Skeletal muscle cell (primary cell): ENCODE data around the gene MLLT10.

Source experiments
- DNase-seq: peaks from one replicate; pipeline ENCODE4 v3.0.0-alpha.2; 2010; ENCODE audit warnings: low read depth
- H3K4me3 ChIP-seq: 2 replicates; pipeline ENCODE4 v1.5.1; 2011; ENCODE audit warnings: low read depth, mild to moderate bottlenecking, control low read depth, low read length, moderate library complexity

MLLT10 gene

GRCh38 chr10:21662635-21663034, 128.6 kb downstream of the MLLT10 start:
- DNase-seq, result no peak
- H3K4me3 ChIP-seq, result no peak overlapping the region

GRCh38 chr10:21668831-21669230, 134.8 kb downstream of the MLLT10 start:
- DNase-seq, result no peak

GRCh38 chr10:21670391-21670790, 136.4 kb downstream of the MLLT10 start:
- no peak overlapping the region for H3K4me3 ChIP-seq
- DNase-seq, result no peak

More at GRCh38 chr10:21668831-21669230, 134.8 kb downstream of the MLLT10 start:
- no peak overlapping the region for H3K4me3 ChIP-seq

- no peak overlapping the region for H3K4me3 ChIP-seq
- DNase-seq, result no peak
These were observed 139.6 kb downstream of the MLLT10 start for GRCh38 chr10:21673668-21674067.

- H3K4me3 ChIP-seq, result no peak overlapping the region
- no peak for DNase-seq
These were observed 141.2 kb downstream of the MLLT10 start for GRCh38 chr10:21675157-21675796.

GRCh38 chr10:21677551-21677950, 143.5 kb downstream of the MLLT10 start:
- H3K4me3 ChIP-seq, result no peak overlapping the region

GRCh38 chr10:21681156-21681555, 147.1 kb downstream of the MLLT10 start:
- DNase-seq, result no peak
- H3K4me3 ChIP-seq, result no peak overlapping the region

More at GRCh38 chr10:21677551-21677950, 143.5 kb downstream of the MLLT10 start:
- no peak for DNase-seq

GRCh38 chr10:21687266-21688008, 153.4 kb downstream of the MLLT10 start:
- DNase-seq, result peak; percentile 23
- H3K4me3 ChIP-seq, result no peak overlapping the region

GRCh38 chr10:21688009-21688332, 153.9 kb downstream of the MLLT10 start:
- DNase-seq, result no peak
- no peak overlapping the region for H3K4me3 ChIP-seq

GRCh38 chr10:21688870-21689269, 154.8 kb downstream of the MLLT10 start:
- no peak overlapping the region for H3K4me3 ChIP-seq
- no peak for DNase-seq

- no peak for DNase-seq
- H3K4me3 ChIP-seq, result no peak overlapping the region
These were observed 155.8 kb downstream of the MLLT10 start for GRCh38 chr10:21689881-21690280.

GRCh38 chr10:21692916-21693315, 158.9 kb downstream of the MLLT10 start:
- DNase-seq, result no peak
- no peak overlapping the region for H3K4me3 ChIP-seq

GRCh38 chr10:21693418-21693817, 159.4 kb downstream of the MLLT10 start:
- no peak for DNase-seq

GRCh38 chr10:21694631-21695030, 160.6 kb downstream of the MLLT10 start:
- no peak for DNase-seq

More at GRCh38 chr10:21693418-21693817, 159.4 kb downstream of the MLLT10 start:
- H3K4me3 ChIP-seq, result no peak overlapping the region

GRCh38 chr10:21696302-21696701, 162.3 kb downstream of the MLLT10 start:
- H3K4me3 ChIP-seq, result no peak overlapping the region
- DNase-seq, result no peak

More at GRCh38 chr10:21694631-21695030, 160.6 kb downstream of the MLLT10 start:
- H3K4me3 ChIP-seq, result no peak overlapping the region

- DNase-seq, result no peak
- no peak overlapping the region for H3K4me3 ChIP-seq
These were observed 165.5 kb downstream of the MLLT10 start for GRCh38 chr10:21699575-21699974.

- no peak overlapping the region for H3K4me3 ChIP-seq
- no peak for DNase-seq
These were observed 166.4 kb downstream of the MLLT10 start for GRCh38 chr10:21700474-21700873.

- DNase-seq, result no peak
- no peak overlapping the region for H3K4me3 ChIP-seq
These were observed 168.6 kb downstream of the MLLT10 start for GRCh38 chr10:21702633-21703111.

GRCh38 chr10:21705142-21705827, 171.3 kb downstream of the MLLT10 start:
- DNase-seq, result no peak

GRCh38 chr10:21705828-21706176, 171.8 kb downstream of the MLLT10 start:
- no peak for DNase-seq
- H3K4me3 ChIP-seq, result no peak overlapping the region

More at GRCh38 chr10:21705142-21705827, 171.3 kb downstream of the MLLT10 start:
- H3K4me3 ChIP-seq, result no peak overlapping the region
